ENCODE data around the gene R3HCC1L. TPM values are rescaled to one million over a fixed set of nuclear protein-coding genes. Genes with fewer than 3 reads are reported as not detected.

R3HCC1L gene
- polyA plus RNA-seq, 1 donor from 2014 or later, result 12.8 TPM

DNA sequence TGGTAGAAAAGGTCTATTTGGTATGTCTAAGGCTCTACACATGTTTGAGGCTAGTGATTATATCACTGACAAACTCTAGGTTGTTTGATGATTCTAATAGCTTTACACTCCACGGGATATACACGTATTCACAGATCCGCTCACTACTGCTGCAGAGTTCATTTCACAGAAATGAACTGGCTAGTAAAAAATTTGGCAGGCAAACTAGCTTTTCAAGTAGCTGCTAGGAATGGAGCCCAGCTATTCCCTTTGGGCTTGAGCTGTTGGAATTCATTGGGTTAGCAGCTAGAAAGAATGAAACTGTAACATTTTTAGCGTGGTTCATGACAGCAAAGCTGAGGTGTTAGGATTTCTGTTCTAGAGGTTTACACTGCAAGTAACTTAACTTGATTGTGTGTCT is 37.6 kb downstream of the R3HCC1L start:
- H3K9me2 ChIP-seq (ENCODE audit: insufficient read depth, low read length), result no peaks in the 10 kb centered on the region
- TF ChIP-seq POLR2AphosphoS5 (IDR thresholded peaks at IDR 0.05) (no peak), MXI1 (conservative IDR thresholded peaks at IDR 0.05; ENCODE audit: poor library complexity, severe bottlenecking) (no peak), EP300 (conservative IDR thresholded peaks at IDR 0.05; ENCODE audit: poor library complexity, severe bottlenecking) (no peak), CTCF (IDR thresholded peaks at IDR 0.05; ENCODE audit: poor library complexity, severe bottlenecking) (no peak), EZH2 (IDR thresholded peaks at IDR 0.05; ENCODE audit: borderline replicate concordance, insufficient read depth, low read length, poor library complexity, severe bottlenecking) (no peak), RAD21 (conservative IDR thresholded peaks at IDR 0.05) (no peak), TAF1 (IDR thresholded peaks at IDR 0.05; ENCODE audit: low read depth) (no peak), SMC3 (conservative IDR thresholded peaks at IDR 0.05; ENCODE audit: poor library complexity) (no peak)
- TF ChIP-seq, protein P1, sequence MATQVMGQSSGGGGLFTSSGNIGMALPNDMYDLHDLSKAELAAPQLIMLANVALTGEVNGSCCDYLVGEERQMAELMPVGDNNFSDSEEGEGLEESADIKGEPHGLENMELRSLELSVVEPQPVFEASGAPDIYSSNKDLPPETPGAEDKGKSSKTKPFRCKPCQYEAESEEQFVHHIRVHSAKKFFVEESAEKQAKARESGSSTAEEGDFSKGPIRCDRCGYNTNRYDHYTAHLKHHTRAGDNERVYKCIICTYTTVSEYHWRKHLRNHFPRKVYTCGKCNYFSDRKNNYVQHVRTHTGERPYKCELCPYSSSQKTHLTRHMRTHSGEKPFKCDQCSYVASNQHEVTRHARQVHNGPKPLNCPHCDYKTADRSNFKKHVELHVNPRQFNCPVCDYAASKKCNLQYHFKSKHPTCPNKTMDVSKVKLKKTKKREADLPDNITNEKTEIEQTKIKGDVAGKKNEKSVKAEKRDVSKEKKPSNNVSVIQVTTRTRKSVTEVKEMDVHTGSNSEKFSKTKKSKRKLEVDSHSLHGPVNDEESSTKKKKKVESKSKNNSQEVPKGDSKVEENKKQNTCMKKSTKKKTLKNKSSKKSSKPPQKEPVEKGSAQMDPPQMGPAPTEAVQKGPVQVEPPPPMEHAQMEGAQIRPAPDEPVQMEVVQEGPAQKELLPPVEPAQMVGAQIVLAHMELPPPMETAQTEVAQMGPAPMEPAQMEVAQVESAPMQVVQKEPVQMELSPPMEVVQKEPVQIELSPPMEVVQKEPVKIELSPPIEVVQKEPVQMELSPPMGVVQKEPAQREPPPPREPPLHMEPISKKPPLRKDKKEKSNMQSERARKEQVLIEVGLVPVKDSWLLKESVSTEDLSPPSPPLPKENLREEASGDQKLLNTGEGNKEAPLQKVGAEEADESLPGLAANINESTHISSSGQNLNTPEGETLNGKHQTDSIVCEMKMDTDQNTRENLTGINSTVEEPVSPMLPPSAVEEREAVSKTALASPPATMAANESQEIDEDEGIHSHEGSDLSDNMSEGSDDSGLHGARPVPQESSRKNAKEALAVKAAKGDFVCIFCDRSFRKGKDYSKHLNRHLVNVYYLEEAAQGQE (IDR thresholded peaks at IDR 0.05; ENCODE audit: borderline replicate concordance), result no peak
- H3K9me3 ChIP-seq (ENCODE audit: low read length), result no peaks in the 10 kb centered on the region
- H3K4me2 ChIP-seq (ENCODE audit: low read length), result no peak overlapping the region
- no peak overlapping the region for H3K27ac ChIP-seq (ENCODE audit: low read length)
- H3K27me3 ChIP-seq (ENCODE audit: insufficient read depth, low read depth, low read length), result no peaks in the 10 kb centered on the region
- no peak overlapping the region for H2AFZ ChIP-seq (ENCODE audit: low read depth, low read length)
- H4K20me1 ChIP-seq (ENCODE audit: insufficient read depth), result no peaks in the 10 kb centered on the region
- no peaks in the 10 kb centered on the region for H3F3A ChIP-seq (ENCODE audit: insufficient read depth, low read length, poor library complexity, severe bottlenecking)
- no peak overlapping the region for H3K4me3 ChIP-seq (ENCODE audit: low read length)
- no peak overlapping the region for H3K9ac ChIP-seq (ENCODE audit: low read length)
- no peaks in the 10 kb centered on the region for H3K36me3 ChIP-seq (ENCODE audit: insufficient read depth, low read length)
- no peaks in the 10 kb centered on the region for H3K79me2 ChIP-seq (replicated peaks; ENCODE audit: insufficient read depth, low read length)

- H3K27me3 ChIP-seq (ENCODE audit: insufficient read depth, low read depth, low read length), result no peaks in the 10 kb centered on the region
- no peak overlapping the region for H2AFZ ChIP-seq (ENCODE audit: low read depth, low read length)
- H3K36me3 ChIP-seq (ENCODE audit: insufficient read depth, low read length), result no peaks in the 10 kb centered on the region
- H3F3A ChIP-seq (ENCODE audit: insufficient read depth, low read length, poor library complexity, severe bottlenecking), result no peaks in the 10 kb centered on the region
- no peak overlapping the region for H3K9ac ChIP-seq (ENCODE audit: low read length)
- no peak overlapping the region for H3K27ac ChIP-seq (ENCODE audit: low read length)
- no peaks in the 10 kb centered on the region for H3K9me3 ChIP-seq (ENCODE audit: low read length)
- no peak overlapping the region for H3K4me2 ChIP-seq (ENCODE audit: low read length)
- no peaks in the 10 kb centered on the region for H4K20me1 ChIP-seq (ENCODE audit: insufficient read depth)
- H3K79me2 ChIP-seq (replicated peaks; ENCODE audit: insufficient read depth, low read length), result no peaks in the 10 kb centered on the region
- TF ChIP-seq POLR2AphosphoS5 (IDR thresholded peaks at IDR 0.05) (no peak), RAD21 (conservative IDR thresholded peaks at IDR 0.05) (no peak), EP300 (conservative IDR thresholded peaks at IDR 0.05; ENCODE audit: poor library complexity, severe bottlenecking) (no peak), MXI1 (conservative IDR thresholded peaks at IDR 0.05; ENCODE audit: poor library complexity, severe bottlenecking) (no peak), SMC3 (conservative IDR thresholded peaks at IDR 0.05; ENCODE audit: poor library complexity) (no peak), TAF1 (IDR thresholded peaks at IDR 0.05; ENCODE audit: low read depth) (no peak), EZH2 (IDR thresholded peaks at IDR 0.05; ENCODE audit: borderline replicate concordance, insufficient read depth, low read length, poor library complexity, severe bottlenecking) (no peak), CTCF (IDR thresholded peaks at IDR 0.05; ENCODE audit: poor library complexity, severe bottlenecking) (no peak)
- TF ChIP-seq, protein P1 (IDR thresholded peaks at IDR 0.05; ENCODE audit: borderline replicate concordance), result no peak
- H3K4me3 ChIP-seq (ENCODE audit: low read length), result no peak overlapping the region
- no peaks in the 10 kb centered on the region for H3K9me2 ChIP-seq (ENCODE audit: insufficient read depth, low read length)
Observed at GRCh38 chr10:98172495-98172894, 38.0 kb downstream of the R3HCC1L start.

Measured in neural cell (in vitro differentiated cells).